BE2C (cell line): ENCODE data around the gene UROS.

ENCODE experiments used
- DNase-seq: peaks from one replicate; pipeline ENCODE4 v3.0.0-alpha.2; 2020
- H3K27me3 ChIP-seq: fragments of 250-450 bp; sonication (Bioruptor Pico); 2 replicates; pipeline ENCODE4 v1.5.1; 2020; ENCODE audit warnings: mild to moderate bottlenecking
- H3K36me3 ChIP-seq: fragments of 250-450 bp; sonication (Bioruptor Pico); 2 replicates; pipeline ENCODE4 v1.5.1; 2020; ENCODE audit warnings: mild to moderate bottlenecking
- H3K4me1 ChIP-seq: fragments of 250-450 bp; sonication (Bioruptor Pico); 2 replicates; pipeline ENCODE4 v1.5.1; 2020
- H3K4me3 ChIP-seq: 2 replicates; pipeline ENCODE4 v1.5.1; 2011; ENCODE audit warnings: low read depth, low read length
- H3K9me3 ChIP-seq: fragments of 250-450 bp; sonication (Bioruptor Pico); 2 replicates; pipeline ENCODE4 v1.5.1; 2020
- CTCF ChIP-seq: IDR thresholded peaks from 2 replicates; pipeline ENCODE4 v1.5.1; 2012; ENCODE audit warnings: mild to moderate bottlenecking, low read depth, low read length

UROS gene

GRCh38 chr10:125757742-125758141 is 65.3 kb downstream of the UROS start:
- Histone ChIP-seq H3K4me1 (no peaks in the 10 kb centered on the region), H3K9me3 (no peaks in the 10 kb centered on the region), H3K4me3 (no peak overlapping the region), H3K27me3 (no peaks in the 10 kb centered on the region), H3K36me3 (peaks cover 49% of the 10 kb centered on the region)
- no peak for DNase-seq
- TF ChIP-seq CTCF: no peak

- Histone ChIP-seq H3K4me3 (no peak overlapping the region), H3K9me3 (no peaks in the 10 kb centered on the region), H3K4me1 (no peaks in the 10 kb centered on the region), H3K27me3 (no peaks in the 10 kb centered on the region), H3K36me3 (peaks cover 49% of the 10 kb centered on the region)
- no peak for DNase-seq
- TF ChIP-seq CTCF: no peak
These were observed 66.1 kb downstream of the UROS start for GRCh38 chr10:125756853-125757487.

GRCh38 chr10:125756196-125756595 is 66.9 kb downstream of the UROS start:
- Histone ChIP-seq H3K36me3 (peaks cover 49% of the 10 kb centered on the region), H3K9me3 (no peaks in the 10 kb centered on the region), H3K27me3 (no peaks in the 10 kb centered on the region), H3K4me3 (no peak overlapping the region), H3K4me1 (no peaks in the 10 kb centered on the region)
- DNase-seq: no peak
- TF ChIP-seq CTCF: no peak

- no peak for TF ChIP-seq CTCF
These were observed 75.6 kb downstream of the UROS start for GRCh38 chr10:125747417-125747816.

GRCh38 chr10:125744909-125745308 is 78.1 kb downstream of the UROS start:
- H3K4me3 ChIP-seq: no peak overlapping the region
- DNase-seq: no peak
- no peaks in the 10 kb centered on the region for H3K9me3 ChIP-seq
- H3K27me3 ChIP-seq: no peaks in the 10 kb centered on the region
- H3K4me1 ChIP-seq: no peaks in the 10 kb centered on the region
- H3K36me3 ChIP-seq: peaks cover 65% of the 10 kb centered on the region
- no peak for TF ChIP-seq CTCF

More at GRCh38 chr10:125747417-125747816, 75.6 kb downstream of the UROS start:
- Histone ChIP-seq H3K4me3 (no peak overlapping the region), H3K36me3 (peaks cover 51% of the 10 kb centered on the region), H3K9me3 (no peaks in the 10 kb centered on the region), H3K4me1 (no peaks in the 10 kb centered on the region), H3K27me3 (no peaks in the 10 kb centered on the region)
- no peak for DNase-seq

GRCh38 chr10:125742465-125742864 is 80.6 kb downstream of the UROS start:
- no peaks in the 10 kb centered on the region for H3K9me3 ChIP-seq
- no peaks in the 10 kb centered on the region for H3K4me1 ChIP-seq
- DNase-seq: no peak
- H3K27me3 ChIP-seq: no peaks in the 10 kb centered on the region
- H3K36me3 ChIP-seq: peaks cover 75% of the 10 kb centered on the region
- H3K4me3 ChIP-seq: no peak overlapping the region
- TF ChIP-seq CTCF: no peak
